Activated CD4-positive, alpha-beta T cell treated with anti-CD3 and anti-CD28 coated beads, Interleukin-10, Interleukin-2, amounts not matched to agents 100 ng/mL and 50 ng/mL, durations not matched to agents 16 hours and 8 hours (primary cell): ENCODE results near the gene MAP3K8.

Experiments used
- DNase-seq: peaks from one replicate; pipeline ENCODE4 v3.0.0-alpha.2; 2020

The MAP3K8 gene

GRCh38 chr10:30433730-30434272 is at the start of gene MAP3K8:
TSS of gene MAP3K8 (plus strand) at chr10:30434184. CDS start at chr10:30438939, 4,755 bp downstream.
- DNase-seq: peak; percentile 90

- DNase-seq: peak; percentile 31
These were observed 49.2 kb upstream of the MAP3K8 start for GRCh38 chr10:30384701-30385201.

- no peak for DNase-seq
These were observed 47.0 kb upstream of the MAP3K8 start for GRCh38 chr10:30386801-30387588.

DNA sequence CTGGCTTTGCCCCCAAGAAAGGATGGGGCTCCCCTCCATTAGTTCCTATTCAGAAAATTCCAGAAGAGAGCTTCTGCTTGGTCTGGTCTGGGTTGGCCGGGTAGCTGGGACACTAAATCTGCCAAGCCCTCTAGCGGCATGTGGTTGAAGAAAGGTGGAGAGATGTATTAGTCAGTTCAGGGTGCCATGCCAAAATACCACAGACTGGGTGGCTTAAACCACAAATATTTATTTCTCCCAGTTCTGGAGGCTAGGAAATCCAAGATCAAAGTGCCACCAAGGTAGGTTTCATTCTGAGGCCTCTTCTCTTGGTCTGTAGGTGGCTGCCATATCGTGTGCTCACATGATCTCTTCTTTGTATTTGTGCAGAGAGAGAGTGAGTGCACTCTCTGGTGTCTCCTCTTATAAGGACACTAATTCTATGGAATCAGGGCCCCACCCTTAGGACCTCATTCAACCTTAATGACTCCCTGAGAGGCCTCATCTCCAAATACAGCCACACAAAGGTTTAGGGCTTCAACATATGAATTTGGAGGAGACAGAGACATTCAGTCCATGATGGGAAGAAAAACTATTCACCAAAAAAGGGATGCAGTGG is 46.2 kb upstream of the MAP3K8 start:
- no peak for DNase-seq

DNA sequence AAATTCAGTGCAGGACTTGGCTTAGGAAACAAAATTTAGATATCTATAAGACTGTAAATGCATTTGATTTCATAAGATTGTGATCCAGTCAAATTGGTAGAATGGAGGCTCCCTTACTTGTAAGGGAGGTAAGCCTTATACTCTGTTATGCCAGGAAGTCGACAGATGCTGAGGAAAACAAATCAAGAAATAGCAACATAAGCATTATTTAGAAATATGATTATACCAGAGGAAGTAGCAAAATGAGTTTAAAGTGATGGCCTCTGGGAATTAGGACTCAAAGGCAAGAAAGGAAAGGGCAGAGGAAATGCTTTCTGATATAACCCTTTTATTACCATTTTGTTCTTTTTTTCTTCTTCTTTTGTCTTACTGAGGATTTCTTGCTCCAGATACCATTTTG is 44.4 kb upstream of the MAP3K8 start:
- DNase-seq: no peak

- DNase-seq: no peak
These were observed 43.8 kb upstream of the MAP3K8 start for GRCh38 chr10:30390207-30390606.

DNA sequence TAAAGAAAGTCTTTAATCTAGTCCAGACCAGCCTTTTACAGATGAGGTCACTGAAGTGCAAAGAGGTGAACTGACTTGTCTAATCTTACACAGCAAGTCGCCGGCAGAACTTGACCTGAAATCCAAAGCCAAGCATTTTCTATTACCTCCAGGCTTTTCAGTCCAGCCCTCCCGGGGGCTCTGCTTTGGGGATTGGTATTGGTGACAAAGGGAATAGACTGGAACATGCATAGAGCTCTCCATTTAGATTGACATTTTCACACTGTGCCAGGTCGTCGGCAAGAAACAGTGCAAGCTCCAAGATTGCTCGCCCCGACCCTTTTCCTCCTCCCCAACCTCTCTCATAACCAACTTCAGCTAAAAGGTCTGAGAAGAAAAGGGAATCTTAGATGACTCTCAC is 42.7 kb upstream of the MAP3K8 start:
- no peak for DNase-seq

- peak; percentile 82 for DNase-seq
These were observed 41.4 kb upstream of the MAP3K8 start for GRCh38 chr10:30392564-30392990.

- no peak for DNase-seq
These were observed 37.7 kb upstream of the MAP3K8 start for GRCh38 chr10:30396293-30396692.

DNA sequence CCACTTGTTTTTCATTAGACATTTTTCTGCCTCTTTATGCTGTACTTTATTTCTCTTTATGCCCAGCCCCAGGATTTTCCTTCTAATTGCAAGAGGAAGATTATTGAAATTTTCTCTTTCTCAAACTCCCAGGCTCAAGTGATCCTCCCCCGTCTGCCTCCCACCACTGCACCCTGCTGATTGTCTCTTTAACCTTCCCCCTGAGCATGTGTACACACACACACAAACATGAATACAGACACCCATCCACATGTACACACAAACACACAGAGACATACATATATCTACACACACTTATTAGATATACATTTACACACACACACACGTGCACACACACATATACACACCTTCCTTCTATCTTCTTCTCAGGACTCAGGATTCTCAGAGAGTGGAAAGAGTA is 37.3 kb upstream of the MAP3K8 start:
- DNase-seq: no peak

DNA sequence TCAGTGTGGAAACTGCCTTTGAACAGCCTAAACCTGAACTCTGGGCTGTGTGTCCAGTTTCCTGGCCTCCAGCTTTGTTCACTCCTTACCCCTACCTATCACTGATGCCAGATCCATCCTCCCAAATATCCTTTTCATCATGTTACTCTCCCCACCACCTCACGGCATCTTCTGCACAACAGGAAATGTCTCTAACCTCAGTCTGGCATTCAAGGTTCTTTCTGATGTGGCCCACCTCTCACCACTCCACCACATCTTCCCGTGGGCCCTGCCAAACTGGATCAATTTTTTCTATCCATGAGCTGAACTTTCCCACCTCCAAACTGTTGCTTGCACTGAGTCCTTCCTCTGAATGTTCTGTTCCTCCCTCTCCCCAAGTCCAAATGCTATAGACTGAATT is 35.8 kb upstream of the MAP3K8 start:
- DNase-seq: peak; percentile 30

DNA sequence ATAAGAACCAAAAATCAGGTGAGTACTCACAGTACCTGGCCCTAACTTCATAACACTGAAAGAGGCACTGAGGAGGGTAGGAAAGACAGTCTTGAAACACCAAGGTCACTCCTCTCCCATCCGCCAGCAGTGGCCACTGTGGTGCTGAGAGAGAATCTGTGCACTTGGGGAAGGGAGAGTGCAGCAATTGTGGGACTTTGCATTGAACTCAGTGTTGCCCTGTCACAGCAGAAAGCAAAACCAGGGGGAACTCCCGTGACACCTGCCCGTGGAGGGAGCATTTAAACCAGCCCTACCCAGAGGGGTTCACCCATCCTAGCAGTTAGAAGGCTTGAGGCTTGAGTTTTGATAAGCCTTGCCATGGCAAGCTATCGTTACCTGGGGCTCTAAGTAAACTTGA is 35.2 kb upstream of the MAP3K8 start:
- DNase-seq: no peak

DNA sequence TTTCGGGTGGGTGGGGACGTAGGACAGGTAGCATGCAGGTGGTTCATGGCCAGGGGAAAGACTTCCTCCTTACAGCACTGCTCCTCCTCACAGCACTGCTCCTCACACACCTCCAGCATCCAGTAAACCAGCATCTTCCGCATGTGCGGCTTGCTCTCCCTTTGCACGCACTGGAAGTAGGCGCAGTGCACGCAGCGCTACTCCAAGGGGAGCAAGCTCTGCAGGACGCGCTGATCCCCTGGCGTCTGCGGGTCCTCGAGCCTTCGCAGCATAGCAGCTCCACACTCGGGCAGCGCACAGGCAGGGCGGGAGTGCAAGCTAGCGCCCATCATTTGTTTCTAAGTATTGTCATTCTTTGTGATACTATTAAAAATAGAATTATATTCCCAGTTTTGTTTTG is 30.5 kb upstream of the MAP3K8 start:
- no peak for DNase-seq

GRCh38 chr10:30404540-30404939 is 29.4 kb upstream of the MAP3K8 start:
- no peak for DNase-seq

GRCh38 chr10:30411263-30411662 is 22.7 kb upstream of the MAP3K8 start:
- DNase-seq: no peak

DNA sequence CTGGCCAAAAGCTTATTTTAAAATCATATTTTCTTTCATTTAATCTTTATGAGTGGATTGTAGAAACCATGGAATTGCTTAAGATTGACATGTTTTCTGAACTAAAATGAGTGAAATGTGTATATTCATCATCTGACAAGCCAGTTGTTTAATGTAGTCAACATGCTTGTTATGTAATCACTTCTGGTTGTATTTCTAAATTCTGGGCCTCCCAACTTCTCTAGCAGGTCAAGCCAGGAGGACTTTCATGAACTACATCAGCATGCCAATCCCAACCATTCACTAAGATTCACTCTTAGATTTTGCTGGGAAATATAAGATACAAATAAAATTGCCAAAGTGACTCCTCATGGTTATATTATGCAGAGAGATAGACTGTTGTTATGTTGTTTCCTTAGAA is 21.1 kb upstream of the MAP3K8 start:
- no peak for DNase-seq

- DNase-seq: peak; percentile 71
These were observed 19.9 kb upstream of the MAP3K8 start for GRCh38 chr10:30413996-30414576.

- no peak for DNase-seq
These were observed 18.4 kb upstream of the MAP3K8 start for GRCh38 chr10:30415593-30415992.

DNA sequence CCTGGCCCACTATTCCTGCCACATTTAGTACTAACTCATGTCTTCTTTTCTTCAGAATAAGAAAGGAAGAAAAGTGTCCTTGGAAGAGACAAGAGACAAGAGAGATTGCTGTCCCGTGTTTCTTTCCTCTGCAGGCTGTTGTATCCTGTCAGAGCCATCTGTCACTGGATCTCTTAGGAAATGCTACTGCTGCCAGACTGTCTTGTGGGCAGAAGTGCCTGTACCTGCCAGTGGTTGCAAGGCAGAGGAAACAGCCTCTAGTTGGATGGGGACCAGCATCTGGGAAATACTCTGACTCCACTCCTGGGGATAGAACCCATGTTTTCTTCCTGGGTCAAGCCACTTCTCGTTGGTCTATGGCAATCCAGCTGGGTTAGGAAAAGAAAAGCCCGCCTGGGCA is 16.7 kb upstream of the MAP3K8 start:
- DNase-seq: no peak

DNA sequence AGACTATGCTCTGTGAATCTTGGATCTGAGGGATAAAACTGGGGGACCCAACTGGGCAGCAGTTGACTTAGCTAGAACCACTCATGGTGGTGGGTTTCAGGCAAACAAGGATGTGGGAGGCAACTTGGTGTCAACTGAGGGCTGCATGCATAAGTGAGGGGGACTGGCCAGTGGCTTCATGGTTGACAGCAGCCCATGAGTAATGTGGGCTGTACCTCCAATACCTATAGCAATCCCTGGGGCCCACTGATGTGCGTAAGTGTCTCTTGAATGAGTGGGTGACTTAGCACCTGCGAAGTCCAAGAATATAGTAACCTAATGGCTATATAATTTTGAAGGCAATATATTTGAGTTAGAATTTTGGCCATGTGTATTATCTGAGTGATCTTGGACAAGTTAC is 13.7 kb upstream of the MAP3K8 start:
- no peak for DNase-seq

GRCh38 chr10:30420766-30421165 is 13.2 kb upstream of the MAP3K8 start:
- DNase-seq: no peak

DNA sequence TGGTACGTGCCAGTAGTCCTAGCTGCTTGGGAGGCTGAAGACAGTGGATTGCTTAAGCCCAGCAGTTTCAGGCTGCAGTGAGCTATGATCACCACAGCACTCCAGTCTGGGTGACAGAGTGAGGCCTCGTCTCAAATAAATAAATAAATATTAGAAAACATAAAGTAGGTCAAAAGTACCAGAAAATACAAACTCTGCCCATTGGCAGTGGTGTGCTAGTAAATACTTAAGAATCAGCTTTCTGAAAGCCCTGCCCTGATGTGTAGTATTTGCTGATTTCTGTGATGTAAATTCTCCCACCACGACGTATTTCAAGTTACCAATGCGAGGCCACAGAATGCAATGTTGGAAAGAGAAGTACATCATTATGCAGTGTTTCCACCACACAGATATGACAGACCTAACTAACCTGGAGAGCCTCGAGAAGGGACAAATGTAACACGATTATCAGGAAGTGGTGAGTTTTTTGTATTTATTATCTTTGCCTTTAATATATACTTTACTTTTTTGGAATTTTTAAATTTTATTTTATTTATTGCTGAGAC is 11.8 kb upstream of the MAP3K8 start:
- no peak for DNase-seq

DNA sequence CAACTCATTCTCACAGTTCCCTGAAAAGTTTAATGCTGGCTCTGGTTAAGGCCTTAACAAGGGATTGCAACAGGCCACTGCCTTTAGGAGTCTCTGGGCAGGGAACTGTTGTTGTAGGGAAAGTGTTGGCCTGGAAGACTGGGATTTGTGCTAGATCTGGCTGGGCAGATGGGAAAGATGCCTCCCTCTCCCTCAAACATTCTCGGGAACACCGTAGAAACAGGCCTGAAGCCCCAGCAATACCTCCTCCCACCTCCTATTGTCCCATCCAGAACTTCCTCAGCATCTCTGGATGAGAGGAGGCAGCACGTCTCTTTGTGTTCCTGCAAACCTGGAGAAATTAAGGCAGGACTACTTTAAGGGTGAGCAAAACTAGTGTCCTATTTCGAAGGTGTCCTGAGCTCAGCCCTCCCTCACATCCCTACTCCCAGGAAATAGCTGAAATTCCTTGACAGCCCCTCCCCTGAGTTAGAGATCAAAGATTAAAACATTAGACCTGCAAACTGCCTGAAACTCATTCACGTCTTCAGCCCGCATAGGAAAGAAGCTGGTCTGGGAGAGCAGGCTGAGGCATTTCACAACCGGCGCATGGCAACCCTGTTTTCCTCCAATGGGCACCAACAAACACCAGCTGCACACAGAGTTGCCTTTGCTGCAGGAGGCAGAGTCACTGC is 10.9 kb upstream of the MAP3K8 start:
- peak; percentile 53 for DNase-seq
